ENCODE results near the gene KATNAL2. TPM values are rescaled to one million over a fixed set of nuclear protein-coding genes. Genes with fewer than 3 reads are reported as not detected.

KATNAL2 gene
- total and polyA plus RNA-seq, 2 donors, result 2.2 to 6.5 TPM

- H3K4me1 ChIP-seq (ENCODE audit: control insufficient read depth in 2 of 2, insufficient read depth in 2 of 2, low read length in 2 of 2), result no peaks in the 10 kb centered on the region
- no peak for DNase-seq (ENCODE audit: low read depth in 6 of 9, low spot score in 9 of 9)
- no peaks in the 10 kb centered on the region for H3K27me3 ChIP-seq (ENCODE audit: control insufficient read depth in 2 of 2, insufficient read depth in 1 of 2, low read length in 1 of 2)
- no peak overlapping the region for H3K4me3 ChIP-seq (ENCODE audit: low read length in 2 of 2)
- H3K27ac ChIP-seq (ENCODE audit: low read depth in 1 of 2, low read length in 1 of 2), result no peak overlapping the region
- WGBS, result 98% methylated on average over 6 of the region's 6 CpGs
- no peaks in the 10 kb centered on the region for H3K9me3 ChIP-seq (ENCODE audit: control insufficient read depth in 2 of 2, insufficient read depth in 1 of 2, low read length in 1 of 2)
- peaks cover 24 to 46% of the 10 kb centered on the region in 2 donors for H3K36me3 ChIP-seq (ENCODE audit: control insufficient read depth in 2 of 2, insufficient read depth in 2 of 2, low read length in 1 of 2)
These were observed 193.3 kb downstream of the KATNAL2 start for GRCh38 chr18:47110492-47111274.

GRCh38 chr18:47113796-47114540 lies 196.6 kb downstream of the KATNAL2 start:
- no peak overlapping the region for H3K27ac ChIP-seq (ENCODE audit: low read depth in 1 of 2, low read length in 1 of 2)
- peaks cover 24 to 39% of the 10 kb centered on the region in 2 donors for H3K36me3 ChIP-seq (ENCODE audit: control insufficient read depth in 2 of 2, insufficient read depth in 2 of 2, low read length in 1 of 2)
- H3K4me1 ChIP-seq (ENCODE audit: control insufficient read depth in 2 of 2, insufficient read depth in 2 of 2, low read length in 2 of 2), result no peaks in the 10 kb centered on the region
- WGBS, result 97% methylated on average over 2 of the region's 2 CpGs
- H3K27me3 ChIP-seq (ENCODE audit: control insufficient read depth in 2 of 2, insufficient read depth in 1 of 2, low read length in 1 of 2), result no peaks in the 10 kb centered on the region
- no peaks in the 10 kb centered on the region for H3K9me3 ChIP-seq (ENCODE audit: control insufficient read depth in 2 of 2, insufficient read depth in 1 of 2, low read length in 1 of 2)
- H3K4me3 ChIP-seq (ENCODE audit: low read length in 2 of 2), result no peak overlapping the region
- DNase-seq (ENCODE audit: low read depth in 6 of 9, low spot score in 9 of 9), result no peak

DNA sequence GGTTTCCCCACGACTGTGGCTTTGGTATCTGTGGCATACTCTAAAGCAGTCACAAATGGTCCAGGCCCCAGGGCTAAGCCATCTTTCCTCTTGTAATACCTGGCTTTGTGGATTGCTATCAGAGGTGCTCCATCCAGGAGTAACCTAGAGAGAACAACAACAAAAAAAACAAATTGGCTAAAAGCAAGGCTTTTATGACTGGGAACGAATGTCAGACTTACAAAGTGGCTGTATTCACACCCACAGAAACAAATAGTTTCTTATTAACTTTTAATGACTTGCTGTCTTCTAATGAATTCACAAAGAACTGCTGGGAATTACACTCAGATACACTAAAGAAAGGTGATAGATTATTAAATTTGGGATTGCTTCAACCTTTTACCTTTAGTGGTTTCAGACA lies 197.8 kb downstream of the KATNAL2 start:
- Histone ChIP-seq H3K36me3 (ENCODE audit: control insufficient read depth in 2 of 2, insufficient read depth in 2 of 2, low read length in 1 of 2) (peaks cover 24 to 44% of the 10 kb centered on the region in 2 donors), H3K4me3 (ENCODE audit: low read length in 2 of 2) (no peak overlapping the region), H3K4me1 (ENCODE audit: control insufficient read depth in 2 of 2, insufficient read depth in 2 of 2, low read length in 2 of 2) (no peaks in the 10 kb centered on the region), H3K9me3 (ENCODE audit: control insufficient read depth in 2 of 2, insufficient read depth in 1 of 2, low read length in 1 of 2) (no peaks in the 10 kb centered on the region), H3K27ac (ENCODE audit: low read depth in 1 of 2, low read length in 1 of 2) (no peak overlapping the region), H3K27me3 (ENCODE audit: control insufficient read depth in 2 of 2, insufficient read depth in 1 of 2, low read length in 1 of 2) (no peaks in the 10 kb centered on the region)
- 96% methylated on average over 2 of the region's 2 CpGs for WGBS
- DNase-seq (ENCODE audit: low read depth in 6 of 9, low spot score in 9 of 9), result no peak

- H3K4me3 ChIP-seq (ENCODE audit: low read length in 2 of 2), result no peak overlapping the region
- H3K36me3 ChIP-seq (ENCODE audit: control insufficient read depth in 2 of 2, insufficient read depth in 2 of 2, low read length in 1 of 2), result peaks cover 14 to 25% of the 10 kb centered on the region in 2 donors
- DNase-seq (ENCODE audit: low read depth in 6 of 9, low spot score in 9 of 9), result no peak
- H3K27me3 ChIP-seq (ENCODE audit: control insufficient read depth in 2 of 2, insufficient read depth in 1 of 2, low read length in 1 of 2), result no peaks in the 10 kb centered on the region
- no peaks in the 10 kb centered on the region for H3K9me3 ChIP-seq (ENCODE audit: control insufficient read depth in 2 of 2, insufficient read depth in 1 of 2, low read length in 1 of 2)
- H3K4me1 ChIP-seq (ENCODE audit: control insufficient read depth in 2 of 2, insufficient read depth in 2 of 2, low read length in 2 of 2), result no peaks in the 10 kb centered on the region
- WGBS, result 98% methylated on average over 2 of the region's 2 CpGs
- H3K27ac ChIP-seq (ENCODE audit: low read depth in 1 of 2, low read length in 1 of 2), result no peak overlapping the region
These were observed 201.6 kb downstream of the KATNAL2 start for GRCh38 chr18:47118981-47119380.

DNA sequence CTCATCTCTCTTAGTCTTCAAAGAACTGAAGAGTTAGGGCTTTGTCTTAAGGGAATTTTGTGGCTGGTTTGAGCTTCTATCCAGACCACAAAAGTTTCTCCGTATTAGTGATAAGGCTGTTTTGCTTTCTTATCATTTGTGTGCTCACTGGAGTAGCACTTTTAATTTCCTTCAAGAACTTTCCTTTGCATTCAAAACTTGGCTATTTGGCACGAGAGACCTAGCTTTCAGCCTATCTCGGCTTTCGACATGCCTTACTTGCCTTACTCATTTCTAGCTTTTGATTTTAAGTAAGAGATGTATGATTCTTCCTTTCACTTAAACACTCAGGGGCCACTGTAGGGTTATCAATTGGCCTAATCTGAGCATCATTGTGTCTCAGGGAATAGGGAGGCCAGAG lies 203.0 kb downstream of the KATNAL2 start:
- DNase-seq (ENCODE audit: low read depth in 6 of 9, low spot score in 9 of 9), result no peak
- Histone ChIP-seq H3K9me3 (ENCODE audit: control insufficient read depth in 2 of 2, insufficient read depth in 1 of 2, low read length in 1 of 2) (no peaks in the 10 kb centered on the region), H3K4me1 (ENCODE audit: control insufficient read depth in 2 of 2, insufficient read depth in 2 of 2, low read length in 2 of 2) (no peaks in the 10 kb centered on the region), H3K27me3 (ENCODE audit: control insufficient read depth in 2 of 2, insufficient read depth in 1 of 2, low read length in 1 of 2) (no peaks in the 10 kb centered on the region), H3K36me3 (ENCODE audit: control insufficient read depth in 2 of 2, insufficient read depth in 2 of 2, low read length in 1 of 2) (peaks cover 6 to 15% of the 10 kb centered on the region in 2 donors), H3K4me3 (ENCODE audit: low read length in 2 of 2) (no peak overlapping the region), H3K27ac (ENCODE audit: low read depth in 1 of 2, low read length in 1 of 2) (no peak overlapping the region)
- 96% methylated on average over 4 of the region's 4 CpGs for WGBS

GRCh38 chr18:47121146-47121545 lies 203.7 kb downstream of the KATNAL2 start:
- no peak for DNase-seq (ENCODE audit: low read depth in 6 of 9, low spot score in 9 of 9)
- WGBS, result 98% methylated on average over 3 of the region's 3 CpGs
- peaks cover 6 to 15% of the 10 kb centered on the region in 2 donors for H3K36me3 ChIP-seq (ENCODE audit: control insufficient read depth in 2 of 2, insufficient read depth in 2 of 2, low read length in 1 of 2)
- no peaks in the 10 kb centered on the region for H3K27me3 ChIP-seq (ENCODE audit: control insufficient read depth in 2 of 2, insufficient read depth in 1 of 2, low read length in 1 of 2)
- H3K4me3 ChIP-seq (ENCODE audit: low read length in 2 of 2), result no peak overlapping the region
- H3K27ac ChIP-seq (ENCODE audit: low read depth in 1 of 2, low read length in 1 of 2), result no peak overlapping the region
- no peaks in the 10 kb centered on the region for H3K9me3 ChIP-seq (ENCODE audit: control insufficient read depth in 2 of 2, insufficient read depth in 1 of 2, low read length in 1 of 2)
- no peaks in the 10 kb centered on the region for H3K4me1 ChIP-seq (ENCODE audit: control insufficient read depth in 2 of 2, insufficient read depth in 2 of 2, low read length in 2 of 2)

- H3K27me3 ChIP-seq (ENCODE audit: control insufficient read depth in 2 of 2, insufficient read depth in 1 of 2, low read length in 1 of 2), result no peaks in the 10 kb centered on the region
- peaks cover 0 to 3% of the 10 kb centered on the region in 2 donors for H3K4me1 ChIP-seq (ENCODE audit: control insufficient read depth in 2 of 2, insufficient read depth in 2 of 2, low read length in 2 of 2)
- DNase-seq (ENCODE audit: low read depth in 6 of 9, low spot score in 9 of 9), result no peak
- H3K36me3 ChIP-seq (ENCODE audit: control insufficient read depth in 2 of 2, insufficient read depth in 2 of 2, low read length in 1 of 2), result peaks cover 0 to 3% of the 10 kb centered on the region in 2 donors
- H3K4me3 ChIP-seq (ENCODE audit: low read length in 2 of 2), result no peak overlapping the region
- H3K9me3 ChIP-seq (ENCODE audit: control insufficient read depth in 2 of 2, insufficient read depth in 1 of 2, low read length in 1 of 2), result no peaks in the 10 kb centered on the region
- H3K27ac ChIP-seq (ENCODE audit: low read depth in 1 of 2, low read length in 1 of 2), result no peak overlapping the region
These were observed 223.9 kb downstream of the KATNAL2 start for GRCh38 chr18:47141289-47141688.

GRCh38 chr18:47143153-47143552 lies 225.8 kb downstream of the KATNAL2 start:
- no peak overlapping the region for H3K27ac ChIP-seq (ENCODE audit: low read depth in 1 of 2, low read length in 1 of 2)
- H3K4me3 ChIP-seq (ENCODE audit: low read length in 2 of 2), result no peak overlapping the region
- DNase-seq (ENCODE audit: low read depth in 6 of 9, low spot score in 9 of 9), result no peak
- H3K36me3 ChIP-seq (ENCODE audit: control insufficient read depth in 2 of 2, insufficient read depth in 2 of 2, low read length in 1 of 2), result no peaks in the 10 kb centered on the region
- WGBS, result 98% methylated on average over 5 of the region's 5 CpGs
- peaks cover 0 to 3% of the 10 kb centered on the region in 2 donors for H3K4me1 ChIP-seq (ENCODE audit: control insufficient read depth in 2 of 2, insufficient read depth in 2 of 2, low read length in 2 of 2)
- H3K27me3 ChIP-seq (ENCODE audit: control insufficient read depth in 2 of 2, insufficient read depth in 1 of 2, low read length in 1 of 2), result no peaks in the 10 kb centered on the region
- no peaks in the 10 kb centered on the region for H3K9me3 ChIP-seq (ENCODE audit: control insufficient read depth in 2 of 2, insufficient read depth in 1 of 2, low read length in 1 of 2)

- Histone ChIP-seq H3K27me3 (ENCODE audit: control insufficient read depth in 2 of 2, insufficient read depth in 1 of 2, low read length in 1 of 2) (no peaks in the 10 kb centered on the region), H3K4me1 (ENCODE audit: control insufficient read depth in 2 of 2, insufficient read depth in 2 of 2, low read length in 2 of 2) (peaks cover 0 to 3% of the 10 kb centered on the region in 2 donors), H3K9me3 (ENCODE audit: control insufficient read depth in 2 of 2, insufficient read depth in 1 of 2, low read length in 1 of 2) (no peaks in the 10 kb centered on the region), H3K36me3 (ENCODE audit: control insufficient read depth in 2 of 2, insufficient read depth in 2 of 2, low read length in 1 of 2) (no peaks in the 10 kb centered on the region), H3K27ac (ENCODE audit: low read depth in 1 of 2, low read length in 1 of 2) (no peak overlapping the region), H3K4me3 (ENCODE audit: low read length in 2 of 2) (no peak overlapping the region)
- no peak for DNase-seq (ENCODE audit: low read depth in 6 of 9, low spot score in 9 of 9)
- 98% methylated on average over 4 of the region's 4 CpGs for WGBS
These were observed 226.6 kb downstream of the KATNAL2 start for GRCh38 chr18:47143899-47144485.

All from thymus (tissue), 11 donors.